ENCODE measurements around the gene C5orf34. TPM values are rescaled to one million over a fixed set of nuclear protein-coding genes. Genes with fewer than 3 reads are reported as not detected.
A peak's percentile ranks its signal among the peaks of the same experiment; 100 is the strongest.
"Not testable (repeated sequence)": the region's sequence is repeated elsewhere in the genome, so short reads cannot be mapped to it uniquely, and the experiment has no call there.

The C5orf34 gene
- total RNA-seq, 1 experiment from 2014 or later = 21.8 TPM

DNA sequence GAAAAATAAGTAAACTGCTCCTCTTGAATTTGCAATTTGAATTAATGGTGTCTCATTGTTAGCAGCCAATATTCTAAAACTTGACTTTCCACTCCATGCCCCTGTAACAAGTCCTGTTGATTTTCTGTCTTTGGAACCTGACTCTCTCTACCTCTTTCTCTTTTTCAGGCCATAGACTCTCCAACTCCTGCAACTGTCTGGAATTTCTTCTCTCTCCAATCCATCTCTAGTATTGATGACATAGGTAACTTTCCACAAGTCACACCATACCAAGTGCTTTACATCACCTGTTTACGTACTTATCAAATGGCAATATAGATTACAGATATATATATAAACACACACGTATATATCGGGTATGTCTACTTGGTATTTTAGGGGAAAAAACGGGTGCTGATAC is 923 bp downstream of the C5orf34 start:
- H3K4me1 ChIP-seq (ENCODE audit: low read length) = peaks cover 20% of the 10 kb centered on the region
- peak overlapping the region; percentile 84 for H3K27ac ChIP-seq (ENCODE audit: low read length)
- no peaks in the 10 kb centered on the region for H3K27me3 ChIP-seq (ENCODE audit: low read length)
- peak overlapping the region; percentile 84 for H3K4me3 ChIP-seq (ENCODE audit: low read length)
- H2AFZ ChIP-seq (ENCODE audit: low read length) = no peak overlapping the region
- peak overlapping the region; percentile 99 for H3K4me2 ChIP-seq (ENCODE audit: low read depth, low read length, poor library complexity, severe bottlenecking)
- peaks cover 28% of the 10 kb centered on the region for H3K79me2 ChIP-seq (ENCODE audit: low read length)
- no peaks in the 10 kb centered on the region for H3K9me3 ChIP-seq (ENCODE audit: low read length)
- H4K20me1 ChIP-seq (ENCODE audit: insufficient read depth, low read depth, low read length) = no peaks in the 10 kb centered on the region
- H3K9me2 ChIP-seq (replicated peaks; ENCODE audit: insufficient read depth, low read length) = no peaks in the 10 kb centered on the region
- no peak for DNase-seq
- H3K9ac ChIP-seq (ENCODE audit: low read length) = peak overlapping the region; percentile 85
- H3K36me3 ChIP-seq (ENCODE audit: insufficient read depth, low read length) = peaks cover 3% of the 10 kb centered on the region; the same call in 1 of the 2 replicates

DNA sequence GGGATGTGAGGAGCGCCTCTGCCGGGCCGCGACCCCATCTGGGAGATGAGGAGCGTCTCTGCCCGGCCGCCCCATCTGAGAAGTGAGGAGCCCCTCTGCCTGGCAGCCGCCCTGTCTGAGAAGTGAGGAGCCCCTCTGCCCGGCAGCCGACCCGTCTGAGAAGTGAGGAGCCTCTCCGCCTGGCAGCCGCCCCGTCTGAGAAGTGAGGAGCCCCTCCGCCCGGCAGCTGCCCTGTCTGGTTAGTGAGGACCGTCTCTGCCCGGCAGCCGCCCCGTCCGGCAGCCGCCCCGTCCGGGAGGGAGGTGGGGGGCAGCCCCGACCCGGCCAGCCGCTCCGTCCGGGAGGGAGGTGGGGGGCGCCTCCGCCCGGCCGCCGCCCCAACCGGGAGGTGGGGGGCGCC is 3.9 kb downstream of the C5orf34 start:
- not testable (repeated sequence) for H3K9me2 ChIP-seq (replicated peaks; ENCODE audit: insufficient read depth, low read length); DNase-seq; H3K4me3 ChIP-seq (ENCODE audit: low read length); H2AFZ ChIP-seq (ENCODE audit: low read length); H3K9me3 ChIP-seq (ENCODE audit: low read length); H3K9ac ChIP-seq (ENCODE audit: low read length); H3K27me3 ChIP-seq (ENCODE audit: low read length); H3K27ac ChIP-seq (ENCODE audit: low read length); H4K20me1 ChIP-seq (ENCODE audit: insufficient read depth, low read depth, low read length); H3K4me2 ChIP-seq (ENCODE audit: low read depth, low read length, poor library complexity, severe bottlenecking)
- peaks cover 14% of the 10 kb centered on the region; the same call in 1 of the 2 replicates for H3K36me3 ChIP-seq (ENCODE audit: insufficient read depth, low read length)
- H3K79me2 ChIP-seq (ENCODE audit: low read length) = peaks cover 33% of the 10 kb centered on the region
- H3K4me1 ChIP-seq (ENCODE audit: low read length) = peaks cover 19% of the 10 kb centered on the region

GRCh38 chr5:43498581-43498980 is 16.4 kb downstream of the C5orf34 start:
- H3K9ac ChIP-seq (ENCODE audit: low read length) = no peak overlapping the region
- peaks cover 7% of the 10 kb centered on the region; the same call in 1 of the 2 replicates for H3K4me1 ChIP-seq (ENCODE audit: low read length)
- H3K27me3 ChIP-seq (ENCODE audit: low read length) = no peaks in the 10 kb centered on the region
- no peak overlapping the region for H3K27ac ChIP-seq (ENCODE audit: low read length)
- H3K79me2 ChIP-seq (ENCODE audit: low read length) = no peaks in the 10 kb centered on the region
- H2AFZ ChIP-seq (ENCODE audit: low read length) = no peak overlapping the region
- H3K36me3 ChIP-seq (ENCODE audit: insufficient read depth, low read length) = peaks cover 22% of the 10 kb centered on the region; the same call in 1 of the 2 replicates
- DNase-seq = no peak
- no peaks in the 10 kb centered on the region for H3K9me3 ChIP-seq (ENCODE audit: low read length)
- H4K20me1 ChIP-seq (ENCODE audit: insufficient read depth, low read depth, low read length) = no peaks in the 10 kb centered on the region
- no peak overlapping the region for H3K4me3 ChIP-seq (ENCODE audit: low read length)
- H3K9me2 ChIP-seq (replicated peaks; ENCODE audit: insufficient read depth, low read length) = no peaks in the 10 kb centered on the region
- H3K4me2 ChIP-seq (ENCODE audit: low read depth, low read length, poor library complexity, severe bottlenecking) = no peak overlapping the region

GRCh38 chr5:43497311-43498104 is 17.4 kb downstream of the C5orf34 start:
- H3K9me2 ChIP-seq (replicated peaks; ENCODE audit: insufficient read depth, low read length) = no peaks in the 10 kb centered on the region
- H3K4me2 ChIP-seq (ENCODE audit: low read depth, low read length, poor library complexity, severe bottlenecking) = no peak overlapping the region
- H3K9me3 ChIP-seq (ENCODE audit: low read length) = no peaks in the 10 kb centered on the region
- H4K20me1 ChIP-seq (ENCODE audit: insufficient read depth, low read depth, low read length) = no peaks in the 10 kb centered on the region
- H3K27ac ChIP-seq (ENCODE audit: low read length) = no peak overlapping the region
- H2AFZ ChIP-seq (ENCODE audit: low read length) = no peak overlapping the region
- peaks cover 8% of the 10 kb centered on the region; the same call in 1 of the 2 replicates for H3K4me1 ChIP-seq (ENCODE audit: low read length)
- H3K36me3 ChIP-seq (ENCODE audit: insufficient read depth, low read length) = peaks cover 16% of the 10 kb centered on the region; the same call in 1 of the 2 replicates
- H3K4me3 ChIP-seq (ENCODE audit: low read length) = no peak overlapping the region
- DNase-seq = no peak
- H3K27me3 ChIP-seq (ENCODE audit: low read length) = no peaks in the 10 kb centered on the region
- no peaks in the 10 kb centered on the region for H3K79me2 ChIP-seq (ENCODE audit: low read length)
- no peak overlapping the region for H3K9ac ChIP-seq (ENCODE audit: low read length)

DNA sequence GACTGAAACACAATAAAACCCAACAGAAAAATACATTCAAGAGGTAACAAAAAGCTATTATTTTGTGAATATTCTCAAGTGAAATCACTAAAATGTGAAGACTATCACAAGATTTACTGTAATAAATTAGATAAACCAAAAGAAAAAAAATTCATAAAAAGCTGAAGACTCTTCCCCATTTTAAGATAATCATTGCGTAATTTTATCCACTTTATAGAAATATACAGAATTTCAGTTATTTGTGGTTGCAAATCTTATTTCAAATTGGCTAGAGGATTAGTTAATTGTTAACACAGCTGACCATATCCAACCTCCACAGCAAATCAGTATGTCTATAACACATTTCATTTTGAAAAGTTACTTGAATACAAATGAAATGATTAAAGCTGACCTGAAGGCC is 23.6 kb downstream of the C5orf34 start:
- no peak overlapping the region for H3K27ac ChIP-seq (ENCODE audit: low read length)
- H3K9me3 ChIP-seq (ENCODE audit: low read length) = no peaks in the 10 kb centered on the region
- no peaks in the 10 kb centered on the region for H3K27me3 ChIP-seq (ENCODE audit: low read length)
- H3K9me2 ChIP-seq (replicated peaks; ENCODE audit: insufficient read depth, low read length) = no peaks in the 10 kb centered on the region
- no peak overlapping the region for H3K4me2 ChIP-seq (ENCODE audit: low read depth, low read length, poor library complexity, severe bottlenecking)
- DNase-seq = no peak
- no peak overlapping the region for H3K9ac ChIP-seq (ENCODE audit: low read length)
- peaks cover 11% of the 10 kb centered on the region for H3K4me1 ChIP-seq (ENCODE audit: low read length)
- H2AFZ ChIP-seq (ENCODE audit: low read length) = no peak overlapping the region
- no peaks in the 10 kb centered on the region for H4K20me1 ChIP-seq (ENCODE audit: insufficient read depth, low read depth, low read length)
- H3K36me3 ChIP-seq (ENCODE audit: insufficient read depth, low read length) = peaks cover 29% of the 10 kb centered on the region; the same call in 1 of the 2 replicates
- no peak overlapping the region for H3K4me3 ChIP-seq (ENCODE audit: low read length)
- no peaks in the 10 kb centered on the region; the same call in 1 of the 2 replicates for H3K79me2 ChIP-seq (ENCODE audit: low read length)

GRCh38 chr5:43486353-43486752 is 28.6 kb downstream of the C5orf34 start:
- no peak for DNase-seq
- H3K4me3 ChIP-seq (ENCODE audit: low read length) = no peak overlapping the region
- no peak overlapping the region for H2AFZ ChIP-seq (ENCODE audit: low read length)
- H3K9me2 ChIP-seq (replicated peaks; ENCODE audit: insufficient read depth, low read length) = no peaks in the 10 kb centered on the region
- H3K9ac ChIP-seq (ENCODE audit: low read length) = no peak overlapping the region
- no peak overlapping the region for H3K4me2 ChIP-seq (ENCODE audit: low read depth, low read length, poor library complexity, severe bottlenecking)
- no peaks in the 10 kb centered on the region for H3K9me3 ChIP-seq (ENCODE audit: low read length)
- no peak overlapping the region; the same call in 1 of the 2 replicates for H3K27ac ChIP-seq (ENCODE audit: low read length)
- peaks cover 21% of the 10 kb centered on the region; the same call in 1 of the 2 replicates for H3K36me3 ChIP-seq (ENCODE audit: insufficient read depth, low read length)
- no peaks in the 10 kb centered on the region for H3K27me3 ChIP-seq (ENCODE audit: low read length)
- H4K20me1 ChIP-seq (ENCODE audit: insufficient read depth, low read depth, low read length) = no peaks in the 10 kb centered on the region
- H3K79me2 ChIP-seq (ENCODE audit: low read length) = peaks cover 23% of the 10 kb centered on the region
- peaks cover 34% of the 10 kb centered on the region for H3K4me1 ChIP-seq (ENCODE audit: low read length)

DNA sequence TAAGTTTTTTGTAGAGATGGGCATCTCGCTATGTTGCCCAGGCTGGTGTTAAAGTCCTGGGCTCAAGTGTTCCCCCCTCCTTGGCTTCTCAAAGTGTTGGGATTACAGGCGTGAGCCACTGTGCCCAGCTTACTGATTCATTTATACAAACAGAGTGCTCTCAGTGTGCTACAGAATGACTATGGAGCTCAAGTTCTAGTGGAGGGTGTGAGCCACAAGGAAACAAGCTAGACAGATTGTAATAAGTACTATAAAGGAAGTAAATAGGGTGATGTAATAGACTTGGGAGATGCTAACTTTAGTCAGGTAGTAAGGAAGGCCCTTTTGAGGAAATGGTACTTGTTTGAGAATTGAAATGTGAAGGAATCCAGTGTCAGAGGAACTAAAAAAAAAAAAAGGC is 29.5 kb downstream of the C5orf34 start:
- Histone ChIP-seq H3K79me2 (ENCODE audit: low read length) (peaks cover 27% of the 10 kb centered on the region), H3K27ac (ENCODE audit: low read length) (peak overlapping the region; percentile 85; the same call in 1 of the 2 replicates), H3K4me2 (ENCODE audit: low read depth, low read length, poor library complexity, severe bottlenecking) (peak overlapping the region; percentile 92), H3K36me3 (ENCODE audit: insufficient read depth, low read length) (peaks cover 14% of the 10 kb centered on the region; the same call in 1 of the 2 replicates), H3K4me3 (ENCODE audit: low read length) (peak overlapping the region; percentile 85; the same call in 1 of the 2 replicates), H3K27me3 (ENCODE audit: low read length) (no peaks in the 10 kb centered on the region), H3K9me2 (replicated peaks; ENCODE audit: insufficient read depth, low read length) (no peaks in the 10 kb centered on the region), H3K9me3 (ENCODE audit: low read length) (no peaks in the 10 kb centered on the region), H3K9ac (ENCODE audit: low read length) (peak overlapping the region; percentile 5; the same call in 1 of the 2 replicates), H3K4me1 (ENCODE audit: low read length) (peaks cover 34% of the 10 kb centered on the region), H2AFZ (ENCODE audit: low read length) (no peak overlapping the region), H4K20me1 (ENCODE audit: insufficient read depth, low read depth, low read length) (no peaks in the 10 kb centered on the region)
- peak; percentile 46 for DNase-seq

- Histone ChIP-seq H3K9ac (ENCODE audit: low read length) (peak overlapping the region; percentile 89), H3K9me2 (replicated peaks; ENCODE audit: insufficient read depth, low read length) (no peaks in the 10 kb centered on the region), H3K4me1 (ENCODE audit: low read length) (peaks cover 34% of the 10 kb centered on the region), H3K79me2 (ENCODE audit: low read length) (peaks cover 37% of the 10 kb centered on the region), H3K36me3 (ENCODE audit: insufficient read depth, low read length) (peaks cover 5% of the 10 kb centered on the region; the same call in 1 of the 2 replicates), H3K9me3 (ENCODE audit: low read length) (no peaks in the 10 kb centered on the region), H4K20me1 (ENCODE audit: insufficient read depth, low read depth, low read length) (no peaks in the 10 kb centered on the region), H3K27ac (ENCODE audit: low read length) (peak overlapping the region; percentile 85), H2AFZ (ENCODE audit: low read length) (peak overlapping the region; percentile 68), H3K4me3 (ENCODE audit: low read length) (peak overlapping the region; percentile 85), H3K27me3 (ENCODE audit: low read length) (no peaks in the 10 kb centered on the region), H3K4me2 (ENCODE audit: low read depth, low read length, poor library complexity, severe bottlenecking) (peak overlapping the region; percentile 92)
- DNase-seq = peak; percentile 96
These were observed 30.7 kb downstream of the C5orf34 start for GRCh38 chr5:43484106-43484849.

All from Karpas-422 (cell line).